Measurements from ENCODE around the gene EYA2. TPM values are rescaled to one million over a fixed set of nuclear protein-coding genes. Genes with fewer than 3 reads are reported as not detected.
"Not testable (repeated sequence)": the region's sequence is repeated elsewhere in the genome, so short reads cannot be mapped to it uniquely, and the experiment has no call there.

The EYA2 gene
- total RNA-seq, 1 experiment from 2014 or later, result 1.7 TPM

DNA sequence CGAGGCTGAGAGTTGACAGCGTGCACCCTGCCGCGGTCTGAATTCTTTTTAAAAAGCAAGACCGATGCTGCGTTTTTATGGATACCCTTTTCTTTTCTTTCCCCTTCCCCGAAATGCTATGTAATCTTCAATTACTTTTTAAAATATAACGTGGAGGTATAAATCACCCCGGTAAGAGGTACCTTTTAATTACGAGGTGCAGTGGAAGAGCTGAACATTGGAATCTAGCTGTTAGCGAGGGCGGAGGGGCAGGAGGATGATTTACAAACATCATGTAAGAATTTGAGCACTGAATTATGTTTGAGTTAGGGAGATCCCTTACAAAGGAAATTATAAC lies 1.2 kb downstream of the EYA2 start:
- DNase-seq (ENCODE audit: low read depth), result no peak

DNA sequence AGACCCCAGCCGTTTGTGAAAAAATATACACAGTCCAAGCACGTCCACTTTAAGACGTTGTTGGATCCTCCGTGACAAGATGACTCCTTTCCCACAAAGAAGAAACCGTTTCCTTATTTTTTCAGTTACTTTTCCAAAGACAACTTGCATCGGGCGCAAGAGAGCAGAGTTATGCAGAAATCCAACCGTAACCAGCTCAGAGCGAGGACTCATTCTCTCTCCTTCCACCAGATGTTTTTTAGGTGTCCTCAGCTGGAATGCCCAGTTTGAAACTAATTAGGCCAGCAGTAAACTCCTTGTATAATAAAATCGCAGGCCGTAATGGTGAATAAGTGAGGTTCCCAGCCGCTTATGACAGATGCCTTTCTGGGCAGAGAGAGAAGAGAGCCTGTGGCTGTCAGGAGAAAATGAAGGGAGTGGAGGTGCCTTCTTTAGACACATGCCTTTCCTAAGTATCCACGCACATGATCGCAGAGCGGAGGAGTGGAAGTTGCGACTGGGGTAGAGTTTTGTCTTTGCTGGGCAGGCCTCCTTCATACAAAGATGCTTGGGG lies 2.8 kb downstream of the EYA2 start:
- DNase-seq (ENCODE audit: low read depth), result no peak

DNA sequence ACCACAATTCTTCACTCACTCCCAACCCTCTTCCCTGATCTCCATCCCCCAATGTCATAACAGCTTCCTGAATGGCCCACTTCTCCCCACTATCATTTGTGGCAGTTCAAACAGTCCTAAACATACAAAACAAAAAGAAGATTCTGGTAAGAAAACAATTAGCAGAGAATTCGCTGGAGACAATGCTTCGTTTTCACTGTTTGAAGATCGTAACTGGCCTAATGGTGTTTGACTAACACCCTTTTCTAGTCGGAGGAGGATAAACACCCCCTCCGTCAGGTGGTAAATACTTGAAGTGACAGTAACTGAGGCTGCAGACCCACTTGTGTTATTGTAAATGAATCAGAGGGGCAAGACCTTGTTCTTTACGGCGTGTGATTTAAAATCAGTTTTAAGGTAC lies 3.8 kb downstream of the EYA2 start:
- DNase-seq (ENCODE audit: low read depth), result no peak

DNA sequence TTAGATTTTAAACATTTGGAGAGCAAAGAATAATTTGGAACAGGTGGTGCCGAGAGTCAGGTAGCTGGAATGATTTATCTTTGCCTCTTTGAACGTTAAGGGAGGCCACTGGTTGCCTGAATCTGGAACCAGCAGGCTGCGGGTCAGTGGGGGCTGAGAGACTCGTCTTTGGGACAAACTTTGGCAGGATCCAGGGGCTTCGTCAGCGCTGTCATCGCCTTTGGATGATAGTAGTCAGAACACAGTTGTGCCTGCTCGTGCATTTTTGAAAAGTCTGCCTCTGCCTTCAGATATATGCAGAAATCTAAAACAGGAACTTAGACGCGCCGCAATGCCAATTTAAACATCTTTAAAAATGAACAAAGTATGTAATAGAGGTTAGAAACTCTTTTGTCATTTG lies 5.0 kb downstream of the EYA2 start:
- no peak for DNase-seq (ENCODE audit: low read depth)

DNA sequence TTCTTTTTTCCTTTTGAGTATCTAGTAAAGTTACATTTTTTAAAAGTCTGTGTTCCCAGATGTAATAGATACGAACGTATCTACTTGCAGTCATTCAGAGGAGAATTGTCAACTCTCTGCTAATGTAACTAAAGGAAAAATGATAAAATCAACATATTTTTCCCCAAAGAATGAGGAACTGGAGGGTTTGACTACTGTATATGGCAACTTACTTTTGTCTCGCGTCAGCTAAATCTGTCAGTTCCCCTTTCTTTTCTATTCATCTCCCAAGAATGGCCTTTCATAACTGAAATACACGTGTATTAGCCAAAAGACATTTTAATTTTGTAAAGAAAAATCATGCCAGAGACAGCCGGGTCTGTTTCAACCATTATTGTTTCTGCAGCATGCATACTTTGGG lies 5.4 kb downstream of the EYA2 start:
- no peak for DNase-seq (ENCODE audit: low read depth)

DNA sequence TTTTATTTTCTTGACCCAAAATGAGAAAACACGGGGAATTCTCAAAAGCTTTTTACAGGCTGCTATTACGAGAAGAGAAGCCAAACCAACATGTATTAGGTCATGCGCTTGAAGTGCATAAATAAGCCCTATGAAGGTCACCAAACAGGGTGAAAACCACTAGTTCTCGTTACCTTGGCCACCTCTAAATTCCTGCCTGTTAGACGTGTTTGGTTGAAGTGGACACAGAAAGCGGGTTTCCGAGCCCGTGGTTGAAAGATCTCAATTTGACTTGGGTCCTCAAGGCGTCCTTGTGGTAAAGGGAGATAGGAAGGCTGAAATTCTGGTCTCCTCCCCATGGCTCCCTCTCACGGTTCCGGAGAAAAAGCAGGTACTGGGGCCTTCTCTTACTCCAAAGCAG lies 6.2 kb downstream of the EYA2 start:
- DNase-seq (ENCODE audit: low read depth), result no peak

DNA sequence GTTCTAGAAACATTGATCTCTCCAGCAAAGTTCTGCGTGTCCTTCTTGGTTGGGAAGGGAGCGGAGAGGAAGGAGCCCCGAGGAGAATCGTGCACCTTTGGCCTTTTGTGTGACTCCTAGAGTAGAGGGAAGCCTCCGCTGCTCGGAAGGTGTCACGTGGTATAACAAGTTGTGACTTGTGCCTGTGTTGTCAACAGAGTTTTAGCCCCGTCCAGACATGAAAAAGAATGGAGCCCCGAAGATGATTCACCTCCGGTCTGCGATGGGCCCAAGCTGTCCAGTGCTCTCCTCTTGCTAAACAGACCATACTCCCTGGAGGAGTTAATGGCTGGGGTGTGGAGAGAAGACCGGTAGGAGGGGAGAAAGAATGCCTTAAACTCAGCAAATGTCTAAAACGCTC lies 7.0 kb downstream of the EYA2 start:
- DNase-seq (ENCODE audit: low read depth), result no peak

DNA sequence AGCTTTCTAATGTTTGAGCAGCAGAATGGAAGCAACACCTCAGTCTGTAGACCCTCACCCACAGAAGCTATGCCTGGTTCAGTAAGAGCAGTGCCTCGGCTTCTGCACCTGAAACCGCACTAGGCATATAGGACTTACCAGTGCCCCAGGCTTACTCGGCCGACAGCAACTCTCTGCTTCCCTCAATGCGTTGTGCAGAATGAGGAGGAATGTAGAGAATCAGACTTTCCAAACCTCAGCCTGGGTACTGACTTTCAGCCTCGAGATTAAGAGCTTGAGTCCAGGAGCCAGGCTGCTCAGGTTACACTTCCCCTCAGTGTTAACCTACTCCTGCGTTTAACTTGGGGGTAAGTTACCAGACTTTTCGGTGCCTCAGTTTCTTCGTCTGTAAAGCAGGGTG lies 8.6 kb downstream of the EYA2 start:
- DNase-seq (ENCODE audit: low read depth), result no peak

DNA sequence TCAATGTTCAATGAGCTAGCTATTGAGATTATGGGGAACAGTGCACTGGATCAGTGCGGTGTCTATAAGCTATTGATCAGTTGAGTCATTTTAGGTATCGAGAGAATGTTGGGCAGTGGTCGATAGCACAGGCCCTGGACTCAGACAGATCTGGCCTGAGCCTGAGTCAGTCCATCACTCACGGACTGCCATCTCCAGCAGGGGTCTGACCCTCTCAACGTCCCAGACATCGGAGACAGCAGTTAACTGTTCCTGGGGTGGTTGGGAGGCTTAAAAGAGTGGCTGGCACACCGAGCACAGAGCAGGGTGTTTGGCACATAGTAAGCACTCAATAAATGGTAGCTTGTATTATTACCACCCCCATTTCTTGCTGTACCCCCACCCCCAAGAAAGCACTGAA lies 9.3 kb downstream of the EYA2 start:
- no peak for DNase-seq (ENCODE audit: low read depth)

DNA sequence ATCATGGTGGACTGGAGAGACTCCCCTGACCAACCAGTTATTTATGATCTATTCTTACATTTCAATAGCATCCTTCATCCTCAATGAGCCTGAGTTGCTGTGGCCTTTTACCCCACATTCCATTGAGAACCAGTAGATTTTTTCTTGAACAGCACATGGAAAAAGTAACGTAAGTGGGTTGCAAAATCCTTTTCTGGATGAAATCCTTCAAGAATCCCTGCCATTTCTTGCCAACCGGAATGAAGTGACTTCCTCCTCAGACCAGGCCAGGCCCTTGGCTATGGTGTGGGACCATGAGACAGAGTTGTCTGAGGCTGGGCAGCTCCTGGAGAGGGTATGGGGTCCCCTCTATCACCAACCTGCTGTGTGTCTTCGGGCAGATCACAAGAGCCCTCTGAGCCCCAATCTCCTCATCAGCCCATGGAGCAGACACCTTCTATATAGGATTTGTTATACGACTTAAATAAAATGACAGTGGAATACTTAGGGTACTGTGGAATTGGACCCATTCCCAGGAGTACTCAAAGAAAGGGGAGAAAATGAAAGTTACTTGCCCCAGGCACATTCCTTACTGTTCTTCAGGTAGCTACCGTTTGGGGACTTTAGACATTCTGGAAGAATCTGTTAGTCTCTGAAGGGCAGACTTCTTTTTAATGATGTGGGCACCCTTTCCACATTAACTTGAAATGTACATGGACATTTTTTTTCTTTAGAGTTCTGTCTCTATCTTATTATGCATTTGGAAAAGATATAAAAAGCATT lies 10.9 kb downstream of the EYA2 start:
- DNase-seq (ENCODE audit: low read depth), result no peak

DNA sequence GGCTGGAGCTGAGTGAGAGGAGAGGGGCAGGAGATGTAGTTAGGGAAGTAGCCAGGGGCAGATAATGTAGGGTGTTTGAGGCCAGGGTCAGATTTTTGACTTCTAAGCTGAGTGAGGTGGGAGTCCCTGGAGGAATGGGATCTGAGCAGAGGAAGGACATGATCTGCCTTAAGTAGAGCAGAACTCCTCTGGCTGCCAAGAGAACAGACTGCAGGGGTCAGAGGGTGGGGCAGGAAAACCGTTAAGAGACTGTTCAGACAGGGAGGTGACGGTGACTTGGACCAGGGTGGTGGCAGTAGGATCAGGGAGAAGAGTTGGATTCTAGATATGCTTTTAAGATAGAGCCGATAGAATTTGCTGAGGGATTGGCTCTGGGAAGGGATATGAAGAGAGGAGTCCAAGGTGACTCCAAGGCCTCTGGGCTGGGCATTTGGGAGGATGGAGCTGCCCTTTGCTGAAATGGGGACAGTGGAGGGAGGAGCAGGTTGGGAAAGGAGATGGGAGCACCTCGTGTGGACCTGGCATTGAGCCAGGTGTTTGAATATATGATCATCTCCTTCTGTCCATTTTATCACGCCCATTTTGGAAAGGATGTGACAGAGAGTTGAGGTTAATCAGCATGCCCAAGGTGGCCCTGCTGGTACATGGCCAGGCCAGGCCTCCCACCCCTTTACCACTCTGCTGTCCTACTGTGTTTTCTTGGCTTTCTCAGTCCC lies 18.8 kb downstream of the EYA2 start:
- DNase-seq (ENCODE audit: low read depth), result no peak

DNA sequence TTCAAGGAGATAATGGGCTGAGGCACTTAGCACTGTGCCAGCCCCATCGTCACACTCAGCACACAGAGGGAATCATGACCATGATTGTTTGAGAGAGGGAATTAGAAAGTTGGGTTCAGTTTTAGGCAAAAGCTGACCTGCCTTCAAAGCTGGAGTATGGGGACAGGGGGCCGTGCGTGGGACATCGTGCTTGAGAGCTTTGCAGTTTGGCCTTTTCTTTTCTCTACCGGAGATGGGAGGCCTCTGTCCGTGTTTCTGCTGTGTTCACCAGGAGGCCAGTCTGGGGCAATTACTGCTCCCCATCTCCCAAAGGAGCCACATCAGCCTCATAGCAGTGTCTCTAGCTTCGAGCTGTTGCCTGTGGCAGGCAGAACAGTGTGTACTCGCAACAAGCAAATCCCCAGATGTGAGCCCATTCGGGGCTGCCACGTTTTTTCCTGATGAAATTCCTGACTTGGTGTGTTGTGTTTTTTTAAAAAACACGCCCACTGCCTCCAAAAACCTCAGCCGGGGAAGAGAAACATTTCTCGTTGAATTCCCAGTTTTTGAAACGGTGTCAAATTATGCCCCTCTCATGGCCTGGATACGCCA lies 20.2 kb downstream of the EYA2 start:
- no peak for DNase-seq (ENCODE audit: low read depth)

DNA sequence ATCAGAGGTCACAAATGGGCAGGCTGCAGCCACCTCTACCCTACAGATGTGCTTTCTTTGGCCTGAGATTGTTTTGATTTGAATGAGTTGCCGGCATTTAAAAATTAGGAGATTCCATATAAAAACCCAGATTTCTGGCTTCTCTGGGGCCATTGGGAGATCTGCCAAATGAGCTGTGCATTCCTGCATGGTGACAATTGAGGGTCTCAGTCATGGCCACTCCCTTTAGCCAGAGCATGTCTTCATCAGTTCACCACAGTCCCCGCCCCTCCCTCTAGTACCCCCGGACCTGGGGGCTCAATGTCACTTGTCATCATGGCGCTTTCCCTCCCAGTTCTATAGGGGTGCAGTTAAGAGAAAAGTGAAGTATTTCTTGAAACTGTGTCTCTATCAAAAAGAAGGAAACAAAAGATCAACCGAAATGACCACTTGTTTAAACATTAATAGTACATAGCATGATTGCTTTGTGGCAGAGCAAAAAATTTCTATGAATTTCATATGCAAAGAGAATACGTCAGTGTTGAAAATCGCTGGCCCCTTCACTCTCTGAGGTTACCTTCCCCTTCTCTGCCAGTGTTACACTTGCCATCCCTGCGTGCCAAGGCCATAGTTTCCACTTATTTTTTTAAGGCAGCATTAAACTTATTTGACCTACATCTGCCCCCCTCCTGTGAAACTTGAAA lies 21.1 kb downstream of the EYA2 start:
- DNase-seq (ENCODE audit: low read depth), result peak; percentile 49

DNA sequence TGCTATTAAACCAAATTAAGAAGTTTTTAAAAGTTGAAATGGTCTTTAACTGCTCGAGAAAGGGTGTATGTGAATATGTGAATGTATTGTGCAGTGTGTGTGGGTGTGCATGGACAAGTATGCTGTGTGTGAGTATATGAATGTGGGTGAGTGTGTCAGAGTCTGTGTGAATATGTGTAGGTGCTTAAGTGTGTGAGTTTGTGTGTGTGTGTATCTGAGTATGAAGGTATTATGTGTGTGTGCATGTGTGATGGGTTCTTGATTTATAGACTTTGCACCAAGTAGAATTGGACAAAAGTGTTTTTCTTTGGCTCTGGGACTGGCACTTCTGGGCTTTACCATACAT lies 21.6 kb downstream of the EYA2 start:
- DNase-seq (ENCODE audit: low read depth), result no peak

DNA sequence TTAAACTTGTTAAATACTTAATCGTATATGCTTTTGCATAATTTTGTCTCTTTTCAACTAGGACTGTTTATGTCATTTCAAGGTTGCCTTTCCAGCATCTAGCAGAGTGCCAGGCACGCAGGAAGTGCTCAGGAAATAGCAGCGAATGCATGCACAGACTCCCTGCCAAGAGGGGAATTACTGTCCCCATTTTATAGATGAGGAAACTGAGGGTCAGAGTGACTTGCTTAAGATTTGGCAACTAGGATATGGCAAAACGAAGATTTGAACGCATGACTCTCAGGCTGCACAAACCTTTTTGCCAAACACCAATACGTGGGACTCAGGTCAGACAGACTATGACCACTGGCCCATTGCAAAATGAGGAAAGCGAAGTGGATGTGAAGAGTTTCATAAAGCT lies 22.5 kb downstream of the EYA2 start:
- no peak for DNase-seq (ENCODE audit: low read depth)

DNA sequence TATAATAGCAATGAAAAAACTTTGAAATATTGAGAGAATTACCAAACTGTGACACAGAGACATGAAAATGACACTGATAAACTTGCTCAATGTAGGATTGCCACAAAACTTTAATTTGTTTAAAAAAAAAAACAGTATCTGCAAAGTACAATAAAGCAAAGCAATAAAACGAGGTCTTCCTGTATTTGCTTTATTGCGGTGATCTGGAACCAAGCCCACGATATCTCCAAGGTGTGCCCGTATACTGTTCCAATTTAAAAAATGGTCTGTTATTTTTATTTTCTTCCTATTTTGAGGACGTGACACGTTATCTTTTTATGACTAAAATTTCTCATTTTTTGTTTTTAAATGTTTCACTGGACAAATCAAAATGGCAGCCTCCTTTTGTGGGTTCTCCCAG lies 25.5 kb downstream of the EYA2 start:
- DNase-seq (ENCODE audit: low read depth), result no peak

DNA sequence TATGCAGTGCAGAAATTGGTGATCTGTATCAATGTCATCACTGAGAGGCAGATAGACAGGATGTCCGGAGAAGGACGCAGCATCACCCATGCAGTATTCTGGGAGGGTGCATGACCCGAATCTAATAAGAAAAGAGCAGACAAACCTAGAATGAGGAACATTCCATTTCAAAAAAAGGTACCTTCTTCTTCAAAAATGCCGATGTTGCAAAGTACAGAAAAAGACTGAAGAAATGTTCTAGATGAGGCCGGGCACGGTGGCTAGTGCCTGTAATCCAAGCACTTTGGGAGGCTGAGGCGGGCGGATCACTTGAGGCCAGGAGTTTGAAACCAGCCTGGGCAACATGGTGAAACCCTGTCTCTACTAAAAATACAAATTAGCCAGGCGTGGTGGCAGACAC lies 28.2 kb downstream of the EYA2 start:
- DNase-seq (ENCODE audit: low read depth), result not testable (repeated sequence)

DNA sequence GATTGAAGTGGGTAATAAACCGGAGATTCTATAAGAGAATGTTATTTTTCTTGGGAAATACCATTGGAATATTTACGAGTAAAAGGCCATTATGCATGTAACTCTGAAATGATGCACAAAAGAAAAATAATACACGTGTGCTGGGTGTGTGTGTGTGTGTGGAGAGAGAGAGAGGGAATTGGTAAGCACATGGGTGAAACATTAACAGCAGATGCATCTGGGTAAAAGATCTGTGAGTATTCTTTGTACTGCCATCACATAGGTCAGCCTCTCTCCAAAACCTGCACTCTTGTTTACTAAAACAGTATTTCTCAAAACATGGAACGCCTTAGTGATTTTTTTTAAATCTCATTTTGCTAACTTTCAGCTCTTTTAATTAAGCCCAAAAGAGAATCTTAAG lies 28.9 kb downstream of the EYA2 start:
- no peak for DNase-seq (ENCODE audit: low read depth)

DNA sequence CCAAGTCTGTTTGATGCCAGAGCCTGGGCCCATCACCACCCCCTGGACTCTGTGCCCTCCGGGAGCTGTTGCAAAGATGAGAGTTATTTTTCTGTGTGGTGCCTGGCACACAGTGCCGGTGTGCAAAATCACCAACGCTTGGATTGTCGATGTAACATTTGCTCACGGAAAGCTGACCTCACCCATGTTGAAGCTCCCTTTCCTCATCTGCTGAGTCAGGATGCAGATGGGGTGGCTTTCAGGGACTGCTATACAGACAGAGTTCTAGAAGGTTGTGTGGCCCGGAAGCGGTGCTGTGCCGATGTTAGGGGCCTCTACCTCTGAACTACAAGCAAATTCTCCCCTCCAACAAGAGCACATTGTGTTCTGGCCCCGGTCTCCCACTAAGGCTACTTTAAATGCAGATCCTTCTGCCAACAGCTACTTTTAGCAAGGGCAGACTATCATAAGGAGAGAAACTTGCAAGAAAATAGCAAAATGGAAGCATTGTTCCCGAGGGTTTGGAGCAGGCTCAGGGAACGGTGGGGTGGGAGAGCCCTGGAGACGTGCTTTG lies 34.0 kb downstream of the EYA2 start:
- peak; percentile 45 for DNase-seq (ENCODE audit: low read depth)

DNA sequence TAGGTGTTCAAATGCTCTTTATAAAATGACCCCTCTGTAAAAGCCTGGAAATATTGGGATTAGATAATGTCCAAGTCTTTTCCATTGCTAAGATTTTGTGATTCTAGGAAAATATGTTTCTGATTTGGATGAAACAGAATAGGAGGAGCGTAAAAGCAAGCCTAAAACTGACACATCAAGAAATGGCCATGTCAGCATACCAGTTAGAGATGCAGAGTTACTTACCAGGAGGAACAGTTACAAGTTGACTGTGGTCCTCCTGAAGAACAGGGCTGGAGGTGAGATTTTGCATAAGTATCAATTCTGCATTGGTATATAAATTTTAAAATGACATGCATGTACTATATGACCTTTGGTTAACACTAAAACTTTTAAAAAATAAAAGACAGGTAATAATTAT lies 35.3 kb downstream of the EYA2 start:
- DNase-seq (ENCODE audit: low read depth), result no peak

DNA sequence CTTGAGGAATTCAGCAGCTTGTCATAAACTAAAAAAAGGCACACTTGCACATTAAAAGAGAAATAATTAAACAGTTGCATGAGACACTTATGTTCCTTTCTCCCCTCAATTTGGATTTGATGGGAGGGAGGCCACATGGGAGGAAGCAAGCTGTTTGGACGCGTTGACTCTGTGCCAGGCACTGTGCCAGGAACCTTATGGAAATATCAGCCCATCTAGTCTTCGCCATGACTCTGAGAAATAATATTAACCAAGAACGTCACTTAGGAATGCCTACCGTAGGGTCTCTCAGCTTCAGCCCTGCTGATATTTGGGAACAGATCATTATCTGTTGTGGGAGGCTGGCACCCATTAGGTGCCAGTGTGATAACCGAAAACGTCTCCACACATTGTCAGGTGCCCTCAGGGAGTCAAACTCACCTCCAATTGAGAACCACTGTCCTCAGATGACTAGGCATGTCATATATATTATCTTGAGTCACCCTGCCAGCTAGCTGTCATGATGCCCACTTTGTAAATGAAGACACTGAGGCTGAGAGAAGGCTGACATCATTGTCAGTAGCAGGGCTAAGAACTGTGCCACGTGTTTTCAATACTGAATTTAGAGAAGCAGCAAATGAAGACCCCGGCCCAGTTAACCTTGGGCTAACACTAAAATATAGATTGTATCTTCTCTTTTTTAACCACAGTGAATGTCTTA lies 36.1 kb downstream of the EYA2 start:
- DNase-seq (ENCODE audit: low read depth), result no peak

DNA sequence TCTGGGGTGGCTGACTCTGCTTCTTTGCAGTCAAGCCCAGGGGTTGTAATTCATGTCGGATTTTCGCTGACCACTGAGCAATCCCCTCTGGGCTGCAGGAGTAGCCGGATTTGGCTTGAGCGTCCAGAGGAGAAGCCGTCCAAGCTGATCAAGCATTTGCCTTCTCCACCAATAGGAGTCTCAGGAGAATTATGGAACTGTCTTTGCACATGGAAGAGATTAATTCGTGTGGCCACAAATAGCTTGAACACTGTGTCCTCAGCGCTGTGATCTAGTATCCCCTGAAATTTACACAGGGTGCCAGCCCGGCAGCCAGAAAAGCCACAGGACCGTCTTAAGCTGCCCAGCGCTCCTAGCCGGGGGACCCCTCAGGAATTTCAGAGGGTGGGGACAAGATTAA lies 37.1 kb downstream of the EYA2 start:
- no peak for DNase-seq (ENCODE audit: low read depth)
